WERI-Rb-1 (cell line): Measurements from ENCODE around the gene NR1D1.

Experiments
- DNase-seq: peaks from one replicate; pipeline ENCODE4 v3.0.0-alpha.2; 2020
- H3K27ac ChIP-seq: fragments of 250-450 bp; sonication (Bioruptor Pico); 2 replicates; pipeline ENCODE4 v1.5.1; 2020; ENCODE audit warnings: mild to moderate bottlenecking, moderate library complexity
- H3K27me3 ChIP-seq: fragments of 250-450 bp; sonication (Bioruptor Pico); 2 replicates; pipeline ENCODE4 v1.5.1; 2021; ENCODE audit warnings: mild to moderate bottlenecking, low read depth, moderate library complexity; ENCODE audit not compliant: insufficient read depth, severe bottlenecking
- H3K36me3 ChIP-seq: fragments of 250-450 bp; sonication (Bioruptor Pico); 2 replicates; pipeline ENCODE4 v1.5.1; 2020; ENCODE audit warnings: mild to moderate bottlenecking, moderate library complexity
- H3K4me3 ChIP-seq: 2 replicates; pipeline ENCODE4 v1.5.1; 2011; ENCODE audit warnings: low read depth, mild to moderate bottlenecking, control low read depth, low read length
- H3K9me3 ChIP-seq: fragments of 250-450 bp; sonication (Bioruptor Pico); 2 replicates; pipeline ENCODE4 v1.5.1; 2021; ENCODE audit warnings: mild to moderate bottlenecking, moderate library complexity; ENCODE audit not compliant: severe bottlenecking
- TF ChIP-seq, protein P1 (sequence below): IDR thresholded peaks from 2 replicates; pipeline ENCODE4 v1.5.1; 2011; ENCODE audit warnings: low read depth, mild to moderate bottlenecking, control low read depth, inconsistent platforms, low read length

Gene NR1D1

GRCh38 chr17:40092581-40092980 lies 7.8 kb downstream of the NR1D1 start:
- Histone ChIP-seq H3K27ac (peak overlapping the region; percentile 78), H3K27me3 (no peaks in the 10 kb centered on the region), H3K36me3 (peaks cover 58% of the 10 kb centered on the region), H3K9me3 (no peaks in the 10 kb centered on the region), H3K4me3 (peak overlapping the region; percentile 19; the same call in 1 of the 2 replicates)
- TF ChIP-seq, protein P1, sequence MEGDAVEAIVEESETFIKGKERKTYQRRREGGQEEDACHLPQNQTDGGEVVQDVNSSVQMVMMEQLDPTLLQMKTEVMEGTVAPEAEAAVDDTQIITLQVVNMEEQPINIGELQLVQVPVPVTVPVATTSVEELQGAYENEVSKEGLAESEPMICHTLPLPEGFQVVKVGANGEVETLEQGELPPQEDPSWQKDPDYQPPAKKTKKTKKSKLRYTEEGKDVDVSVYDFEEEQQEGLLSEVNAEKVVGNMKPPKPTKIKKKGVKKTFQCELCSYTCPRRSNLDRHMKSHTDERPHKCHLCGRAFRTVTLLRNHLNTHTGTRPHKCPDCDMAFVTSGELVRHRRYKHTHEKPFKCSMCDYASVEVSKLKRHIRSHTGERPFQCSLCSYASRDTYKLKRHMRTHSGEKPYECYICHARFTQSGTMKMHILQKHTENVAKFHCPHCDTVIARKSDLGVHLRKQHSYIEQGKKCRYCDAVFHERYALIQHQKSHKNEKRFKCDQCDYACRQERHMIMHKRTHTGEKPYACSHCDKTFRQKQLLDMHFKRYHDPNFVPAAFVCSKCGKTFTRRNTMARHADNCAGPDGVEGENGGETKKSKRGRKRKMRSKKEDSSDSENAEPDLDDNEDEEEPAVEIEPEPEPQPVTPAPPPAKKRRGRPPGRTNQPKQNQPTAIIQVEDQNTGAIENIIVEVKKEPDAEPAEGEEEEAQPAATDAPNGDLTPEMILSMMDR: no peak
- DNase-seq: peak; percentile 82

GRCh38 chr17:40091691-40092397 lies 8.5 kb downstream of the NR1D1 start:
- H3K27ac ChIP-seq: peak overlapping the region; percentile 78
- H3K36me3 ChIP-seq: peaks cover 63% of the 10 kb centered on the region
- H3K27me3 ChIP-seq: no peaks in the 10 kb centered on the region
- TF ChIP-seq, protein P1: no peak
- DNase-seq: peak; percentile 88
- H3K4me3 ChIP-seq: peak overlapping the region; percentile 19; the same call in 1 of the 2 replicates
- H3K9me3 ChIP-seq: no peaks in the 10 kb centered on the region

- Histone ChIP-seq H3K4me3 (no peak overlapping the region), H3K27ac (no peak overlapping the region), H3K9me3 (no peaks in the 10 kb centered on the region), H3K27me3 (no peaks in the 10 kb centered on the region), H3K36me3 (peaks cover 64% of the 10 kb centered on the region)
- TF ChIP-seq, protein P1: no peak
- no peak for DNase-seq
Measured at GRCh38 chr17:40090237-40091119, 9.9 kb downstream of the NR1D1 start.

DNA sequence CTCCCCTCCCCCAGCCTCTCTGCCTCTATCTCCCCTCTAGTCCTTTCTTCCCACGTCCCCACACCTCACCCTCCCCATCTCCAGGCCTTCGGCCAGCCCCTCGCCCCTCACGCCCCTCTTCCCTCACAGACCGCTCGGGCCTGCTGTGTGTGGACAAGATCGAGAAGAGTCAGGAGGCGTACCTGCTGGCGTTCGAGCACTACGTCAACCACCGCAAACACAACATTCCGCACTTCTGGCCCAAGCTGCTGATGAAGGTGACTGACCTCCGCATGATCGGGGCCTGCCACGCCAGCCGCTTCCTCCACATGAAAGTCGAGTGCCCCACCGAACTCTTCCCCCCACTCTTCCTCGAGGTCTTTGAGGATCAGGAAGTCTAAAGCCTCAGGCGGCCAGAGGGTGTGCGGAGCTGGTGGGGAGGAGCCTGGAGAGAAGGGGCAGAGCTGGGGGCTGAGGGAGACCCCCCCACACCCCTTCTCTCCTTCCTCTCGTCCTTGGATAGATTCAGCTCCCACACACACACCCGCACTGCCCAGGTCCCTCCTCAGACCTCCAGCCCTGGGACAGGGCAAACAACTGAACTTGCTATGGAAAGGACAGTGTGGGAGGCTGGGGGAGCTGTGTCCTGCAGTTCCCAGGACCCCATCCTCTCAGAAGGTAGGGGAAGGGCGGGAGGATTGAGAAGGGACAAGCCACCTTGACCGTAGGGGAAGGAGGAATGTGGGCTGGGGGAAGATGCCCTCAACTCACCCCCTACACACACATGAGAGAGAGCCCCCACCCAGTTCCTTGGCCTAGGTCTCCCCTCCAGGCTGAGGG lies 11.1 kb downstream of the NR1D1 start:
- Histone ChIP-seq H3K4me3 (no peak overlapping the region), H3K27me3 (no peaks in the 10 kb centered on the region), H3K9me3 (no peaks in the 10 kb centered on the region), H3K27ac (no peak overlapping the region), H3K36me3 (peaks cover 62% of the 10 kb centered on the region)
- DNase-seq: no peak
- TF ChIP-seq, protein P1: no peak

DNA sequence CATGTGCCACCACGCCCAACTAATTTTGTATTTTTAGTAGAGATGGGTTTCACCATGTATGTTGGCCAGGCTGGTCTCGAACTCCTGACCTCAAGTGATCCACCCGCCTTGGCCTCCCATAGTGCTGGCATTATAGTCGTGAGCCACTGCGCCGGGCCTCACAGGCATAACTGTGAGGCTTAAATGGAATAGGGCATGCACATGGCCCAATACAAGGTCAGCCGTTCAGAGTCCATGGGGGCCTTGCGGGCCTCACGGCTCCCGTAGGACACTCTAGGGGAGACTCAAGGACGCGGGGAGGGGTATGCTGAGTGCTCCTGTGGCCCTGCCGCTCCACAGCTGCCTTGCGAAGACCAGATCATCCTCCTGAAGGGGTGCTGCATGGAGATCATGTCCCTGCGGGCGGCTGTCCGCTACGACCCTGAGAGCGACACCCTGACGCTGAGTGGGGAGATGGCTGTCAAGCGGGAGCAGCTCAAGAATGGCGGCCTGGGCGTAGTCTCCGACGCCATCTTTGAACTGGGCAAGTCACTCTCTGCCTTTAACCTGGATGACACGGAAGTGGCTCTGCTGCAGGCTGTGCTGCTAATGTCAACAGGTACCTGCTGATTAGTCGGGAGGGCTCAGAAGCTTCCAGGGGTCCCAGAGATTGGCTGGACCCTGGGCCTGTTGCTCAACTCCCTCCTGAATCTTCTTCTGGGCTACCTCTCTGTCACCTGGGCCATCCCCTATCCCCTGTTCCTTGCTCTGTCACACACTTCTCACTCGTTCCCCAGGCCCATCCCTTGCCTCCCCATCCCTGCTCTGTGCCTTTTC lies 12.3 kb downstream of the NR1D1 start:
- TF ChIP-seq, protein P1: no peak
- Histone ChIP-seq H3K36me3 (peaks cover 57% of the 10 kb centered on the region), H3K27me3 (no peaks in the 10 kb centered on the region), H3K9me3 (no peaks in the 10 kb centered on the region), H3K4me3 (no peak overlapping the region), H3K27ac (no peak overlapping the region)
- no peak for DNase-seq
